Gastrocnemius medialis (tissue), 4 donors: ENCODE data around the gene RYR2.

Experiments
- CTCF ChIP-seq, 5 experiments: fragments of 450-650 bp in 3 of 5; fragments of 200-600 bp in 2 of 5; sonication (generic) in 2 of 5; IDR thresholded peaks in 4 of 5; conservative IDR thresholded peaks in 1 of 5; 1 replicate in 4 of 5; 2 replicates in 1 of 5; pipeline ENCODE4 v1.5.1; 2016 to 2019; ENCODE audit warnings: antibody characterized with exemption in 5 of 5, mild to moderate bottlenecking in 3 of 5, moderate library complexity in 3 of 5
- POLR2A ChIP-seq, 2 donors: fragments of 450-650 bp; IDR thresholded peaks; one replicate each; pipeline ENCODE4 v1.6.1; 2017; ENCODE audit warnings: antibody characterized with exemption in 2 of 2, mild to moderate bottlenecking in 2 of 2, moderate library complexity in 2 of 2

GRCh38 chr1:237553078-237553477, 511.1 kb downstream of the RYR2 start:
- no peak for TF ChIP-seq CTCF (IDR thresholded peaks at IDR 0.05 in 4 of 5, conservative IDR thresholded peaks at IDR 0.05 in 1 of 5)
- TF ChIP-seq POLR2A (IDR thresholded peaks at IDR 0.05) = no peak
